ENCODE data around the gene PWWP2A. TPM values are rescaled to one million over a fixed set of nuclear protein-coding genes. Genes with fewer than 3 reads are reported as not detected.

The PWWP2A gene
- polyA plus RNA-seq, 1 of the 3 experiments (the other 2 are of a cell fraction) = 5.7 TPM

DNA sequence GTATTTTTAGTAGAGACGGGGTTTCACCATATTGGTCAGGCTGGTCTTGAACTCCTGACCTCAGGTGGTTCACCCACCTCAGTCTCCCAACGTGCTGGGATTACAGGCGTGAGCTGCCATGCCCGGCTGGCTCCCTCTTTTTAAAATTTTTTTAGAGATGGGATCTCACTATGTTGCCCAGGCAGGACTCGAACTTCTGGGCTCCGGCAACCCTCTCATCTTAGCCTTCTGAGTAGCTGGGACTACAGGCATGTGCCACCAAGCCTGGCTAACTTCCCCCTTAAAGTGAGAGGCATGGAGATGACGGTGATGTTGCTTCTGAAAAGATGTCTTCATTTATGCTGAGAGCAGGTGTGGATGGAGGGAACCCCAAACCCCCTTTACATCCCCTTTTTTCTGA, 43.7 kb upstream of the PWWP2A start:
- H3K36me3 ChIP-seq (replicated peaks in 1 of 2; ENCODE audit: control insufficient read depth in 1 of 2, insufficient read depth in 2 of 2, low read length in 1 of 2) = no peaks in the 10 kb centered on the region
- TF ChIP-seq NRF1 (IDR thresholded peaks at IDR 0.05; ENCODE audit: low read depth, low read length) = no peak
- no peak for TF ChIP-seq GATA2 (CRISPR knock-in tag; IDR thresholded peaks at IDR 0.05)
- TF ChIP-seq SIN3A (IDR thresholded peaks at IDR 0.05; ENCODE audit: borderline replicate concordance, low read depth, low read length) = no peak
- no peak for TF ChIP-seq JUND (IDR thresholded peaks at IDR 0.05)
- no peak for TF ChIP-seq POLR2AphosphoS5 (IDR thresholded peaks at IDR 0.05; ENCODE audit: low read depth, low read length)
- no peak for TF ChIP-seq RFX5 (IDR thresholded peaks at IDR 0.05; ENCODE audit: low read length)
- TF ChIP-seq SMC3 (IDR thresholded peaks at IDR 0.05; ENCODE audit: low read depth, low read length) = no peak
- TF ChIP-seq, protein P1, sequence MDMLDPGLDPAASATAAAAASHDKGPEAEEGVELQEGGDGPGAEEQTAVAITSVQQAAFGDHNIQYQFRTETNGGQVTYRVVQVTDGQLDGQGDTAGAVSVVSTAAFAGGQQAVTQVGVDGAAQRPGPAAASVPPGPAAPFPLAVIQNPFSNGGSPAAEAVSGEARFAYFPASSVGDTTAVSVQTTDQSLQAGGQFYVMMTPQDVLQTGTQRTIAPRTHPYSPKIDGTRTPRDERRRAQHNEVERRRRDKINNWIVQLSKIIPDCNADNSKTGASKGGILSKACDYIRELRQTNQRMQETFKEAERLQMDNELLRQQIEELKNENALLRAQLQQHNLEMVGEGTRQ (IDR thresholded peaks at IDR 0.05; ENCODE audit: borderline replicate concordance, low read depth, low read length) = no peak
- TF ChIP-seq ELF1 (IDR thresholded peaks at IDR 0.05) = no peak
- no peak for TF ChIP-seq FOXM1 (IDR thresholded peaks at IDR 0.05; ENCODE audit: low read depth)
- TF ChIP-seq RXRA (IDR thresholded peaks at IDR 0.05; ENCODE audit: borderline replicate concordance, low read depth) = no peak
- TF ChIP-seq, protein P2, sequence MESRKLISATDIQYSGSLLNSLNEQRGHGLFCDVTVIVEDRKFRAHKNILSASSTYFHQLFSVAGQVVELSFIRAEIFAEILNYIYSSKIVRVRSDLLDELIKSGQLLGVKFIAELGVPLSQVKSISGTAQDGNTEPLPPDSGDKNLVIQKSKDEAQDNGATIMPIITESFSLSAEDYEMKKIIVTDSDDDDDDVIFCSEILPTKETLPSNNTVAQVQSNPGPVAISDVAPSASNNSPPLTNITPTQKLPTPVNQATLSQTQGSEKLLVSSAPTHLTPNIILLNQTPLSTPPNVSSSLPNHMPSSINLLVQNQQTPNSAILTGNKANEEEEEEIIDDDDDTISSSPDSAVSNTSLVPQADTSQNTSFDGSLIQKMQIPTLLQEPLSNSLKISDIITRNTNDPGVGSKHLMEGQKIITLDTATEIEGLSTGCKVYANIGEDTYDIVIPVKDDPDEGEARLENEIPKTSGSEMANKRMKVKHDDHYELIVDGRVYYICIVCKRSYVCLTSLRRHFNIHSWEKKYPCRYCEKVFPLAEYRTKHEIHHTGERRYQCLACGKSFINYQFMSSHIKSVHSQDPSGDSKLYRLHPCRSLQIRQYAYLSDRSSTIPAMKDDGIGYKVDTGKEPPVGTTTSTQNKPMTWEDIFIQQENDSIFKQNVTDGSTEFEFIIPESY (IDR thresholded peaks at IDR 0.05; ENCODE audit: borderline replicate concordance, low read depth) = no peak
- TF ChIP-seq, protein P3, sequence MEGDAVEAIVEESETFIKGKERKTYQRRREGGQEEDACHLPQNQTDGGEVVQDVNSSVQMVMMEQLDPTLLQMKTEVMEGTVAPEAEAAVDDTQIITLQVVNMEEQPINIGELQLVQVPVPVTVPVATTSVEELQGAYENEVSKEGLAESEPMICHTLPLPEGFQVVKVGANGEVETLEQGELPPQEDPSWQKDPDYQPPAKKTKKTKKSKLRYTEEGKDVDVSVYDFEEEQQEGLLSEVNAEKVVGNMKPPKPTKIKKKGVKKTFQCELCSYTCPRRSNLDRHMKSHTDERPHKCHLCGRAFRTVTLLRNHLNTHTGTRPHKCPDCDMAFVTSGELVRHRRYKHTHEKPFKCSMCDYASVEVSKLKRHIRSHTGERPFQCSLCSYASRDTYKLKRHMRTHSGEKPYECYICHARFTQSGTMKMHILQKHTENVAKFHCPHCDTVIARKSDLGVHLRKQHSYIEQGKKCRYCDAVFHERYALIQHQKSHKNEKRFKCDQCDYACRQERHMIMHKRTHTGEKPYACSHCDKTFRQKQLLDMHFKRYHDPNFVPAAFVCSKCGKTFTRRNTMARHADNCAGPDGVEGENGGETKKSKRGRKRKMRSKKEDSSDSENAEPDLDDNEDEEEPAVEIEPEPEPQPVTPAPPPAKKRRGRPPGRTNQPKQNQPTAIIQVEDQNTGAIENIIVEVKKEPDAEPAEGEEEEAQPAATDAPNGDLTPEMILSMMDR (IDR thresholded peaks at IDR 0.05) = no peak
- no peak for TF ChIP-seq MEF2A (IDR thresholded peaks at IDR 0.05; ENCODE audit: borderline replicate concordance, low read depth)
- no peak for TF ChIP-seq CHD2 (IDR thresholded peaks at IDR 0.05; ENCODE audit: low read length, partially characterized antibody)
- no peak for TF ChIP-seq NFIC (IDR thresholded peaks at IDR 0.05; ENCODE audit: borderline replicate concordance)
- TF ChIP-seq FOSL2 (IDR thresholded peaks at IDR 0.05; ENCODE audit: borderline replicate concordance, low read depth) = no peak
- no peak overlapping the region for H3K4me3 ChIP-seq (ENCODE audit: low read depth in 2 of 2, low read length in 1 of 2)
- no peak overlapping the region for H3K4me2 ChIP-seq
- H3K27ac ChIP-seq (ENCODE audit: low read depth in 2 of 2, low read length in 1 of 2) = no peak overlapping the region
- no peak overlapping the region for H3K9ac ChIP-seq
- CTCF ChIA-PET = no interaction called here
- no peaks in the 10 kb centered on the region for H4K20me1 ChIP-seq (ENCODE audit: insufficient read depth)
- no peaks in the 10 kb centered on the region for H3K9me2 ChIP-seq
- no peaks in the 10 kb centered on the region for H3K9me3 ChIP-seq
- POLR2A ChIA-PET = interaction anchor here (0.7 kb wide), 1 partner anchor 98 kb away, joined by 4 read pairs; no protein-coding TSS in a partner anchor
- H3F3A ChIP-seq (replicated peaks; ENCODE audit: insufficient read depth) = peaks cover 18% of the 10 kb centered on the region
- no peak for DNase-seq
- H3K27me3 ChIP-seq (ENCODE audit: insufficient read depth) = no peaks in the 10 kb centered on the region
- H2AFZ ChIP-seq (ENCODE audit: low read depth) = no peak overlapping the region
- H3K4me1 ChIP-seq (ENCODE audit: control insufficient read depth in 1 of 2, insufficient read depth in 2 of 2, low read depth in 1 of 2, low read length in 1 of 2) = peaks cover 28% of the 10 kb centered on the region in 2 experiments
- 94% methylated on average over 7 of the region's 7 CpGs for WGBS (ENCODE audit: low lambda C conversion rate)
- no peaks in the 10 kb centered on the region for H3K79me2 ChIP-seq (ENCODE audit: insufficient read depth)
